ENCODE results near the gene PRDM16.

DNA sequence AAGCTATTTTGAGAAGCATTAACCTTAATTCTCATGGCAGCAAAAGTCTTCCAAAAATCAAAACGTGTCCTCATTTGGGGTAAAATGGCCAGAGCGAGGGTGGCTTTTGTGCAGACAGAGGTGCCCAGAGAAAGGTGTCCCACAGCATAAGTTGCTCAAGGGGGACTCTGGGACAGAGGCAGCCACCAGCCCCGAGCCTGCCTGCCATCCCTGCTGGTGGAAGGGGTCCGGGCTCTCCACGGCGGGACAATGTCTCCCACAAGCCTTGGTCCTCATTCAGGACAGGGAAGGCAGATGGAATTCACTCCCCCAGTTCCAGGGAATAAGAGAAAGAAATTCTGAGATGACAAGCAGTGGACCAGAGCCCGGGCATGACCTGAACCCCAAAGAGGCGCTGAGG, 372.9 kb downstream of the PRDM16 start:
- TF ChIP-seq, protein P1, sequence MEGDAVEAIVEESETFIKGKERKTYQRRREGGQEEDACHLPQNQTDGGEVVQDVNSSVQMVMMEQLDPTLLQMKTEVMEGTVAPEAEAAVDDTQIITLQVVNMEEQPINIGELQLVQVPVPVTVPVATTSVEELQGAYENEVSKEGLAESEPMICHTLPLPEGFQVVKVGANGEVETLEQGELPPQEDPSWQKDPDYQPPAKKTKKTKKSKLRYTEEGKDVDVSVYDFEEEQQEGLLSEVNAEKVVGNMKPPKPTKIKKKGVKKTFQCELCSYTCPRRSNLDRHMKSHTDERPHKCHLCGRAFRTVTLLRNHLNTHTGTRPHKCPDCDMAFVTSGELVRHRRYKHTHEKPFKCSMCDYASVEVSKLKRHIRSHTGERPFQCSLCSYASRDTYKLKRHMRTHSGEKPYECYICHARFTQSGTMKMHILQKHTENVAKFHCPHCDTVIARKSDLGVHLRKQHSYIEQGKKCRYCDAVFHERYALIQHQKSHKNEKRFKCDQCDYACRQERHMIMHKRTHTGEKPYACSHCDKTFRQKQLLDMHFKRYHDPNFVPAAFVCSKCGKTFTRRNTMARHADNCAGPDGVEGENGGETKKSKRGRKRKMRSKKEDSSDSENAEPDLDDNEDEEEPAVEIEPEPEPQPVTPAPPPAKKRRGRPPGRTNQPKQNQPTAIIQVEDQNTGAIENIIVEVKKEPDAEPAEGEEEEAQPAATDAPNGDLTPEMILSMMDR (IDR thresholded peaks at IDR 0.05): no peak
- no peak for TF ChIP-seq POLR2AphosphoS5 (IDR thresholded peaks at IDR 0.05)
- TF ChIP-seq EP300 (IDR thresholded peaks at IDR 0.05): no peak
